GM19239 (cell line): ENCODE data around the gene PDGFD.

Experiments used
- DNase-seq: peaks from one replicate; pipeline ENCODE4 v3.0.0; 2011; ENCODE audit warnings: low spot score; ENCODE audit not compliant: insufficient read length
- FAIRE-seq: peaks from 2 replicates; lab custom pipeline; 2011; peaks lifted over from hg19 to GRCh38; lab: Jason Lieb, UNC

PDGFD gene

DNA sequence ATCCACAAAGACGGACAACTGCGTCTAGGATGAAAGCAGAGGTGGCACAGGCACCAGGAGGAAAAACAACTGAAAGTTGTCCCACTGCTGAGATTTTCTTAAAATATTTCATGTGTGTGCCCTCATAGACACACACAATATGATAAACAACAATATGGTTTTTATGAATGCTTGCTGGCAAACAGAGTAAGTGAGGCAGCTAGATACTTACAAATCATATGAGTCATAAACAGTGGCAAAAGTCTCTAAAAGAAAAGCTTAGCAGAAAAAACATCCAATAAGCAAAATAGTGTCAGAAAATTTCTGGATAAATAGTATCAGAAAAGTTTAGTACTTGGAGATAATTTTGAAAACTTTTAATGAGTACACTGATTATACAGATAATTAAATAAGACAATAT, 228.7 kb downstream of the PDGFD start:
- FAIRE-seq (no peak), DNase-seq (no peak)

GRCh38 chr11:103929170-103929903, 234.6 kb downstream of the PDGFD start:
- DNase-seq = no peak
- FAIRE-seq = peak; percentile 100

- FAIRE-seq = no peak
- DNase-seq = no peak
Observed at GRCh38 chr11:103928802-103929161, 235.2 kb downstream of the PDGFD start.

DNA sequence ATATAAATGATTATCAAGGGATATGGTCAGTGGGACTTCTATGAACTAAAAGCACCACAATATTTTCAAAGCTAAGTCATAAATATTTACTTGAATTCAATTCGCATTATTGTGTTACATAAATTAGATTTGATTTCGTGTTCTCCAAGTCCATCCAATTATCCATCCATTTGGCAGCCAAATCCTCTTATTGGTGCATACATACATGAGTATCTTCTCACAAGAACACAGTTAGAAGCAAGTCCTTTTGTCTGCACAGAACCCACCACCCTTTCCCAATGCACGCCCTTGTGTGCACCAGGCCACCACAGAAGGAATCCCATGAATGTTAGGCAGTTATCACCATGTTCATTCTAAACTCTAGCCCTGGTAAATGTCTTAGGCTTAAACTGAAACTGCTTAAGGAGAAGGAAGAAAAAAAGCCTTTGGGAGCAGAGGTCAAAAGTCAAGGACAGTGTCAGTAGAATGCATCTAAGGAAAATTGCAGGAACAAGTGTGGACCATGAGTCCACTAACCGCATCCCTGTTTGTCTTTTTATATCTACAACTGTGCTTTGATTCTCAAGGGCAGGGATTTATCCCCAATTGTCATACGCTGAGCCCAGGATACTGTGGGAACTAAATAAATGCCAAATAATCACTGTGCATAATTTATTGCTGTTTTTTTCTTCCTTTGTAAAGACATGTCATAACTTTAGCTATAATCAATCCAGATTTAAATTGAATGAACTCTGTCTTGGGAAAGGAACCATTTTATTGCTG, 235.7 kb downstream of the PDGFD start:
- DNase-seq = no peak
- peak; percentile 73 for FAIRE-seq

- DNase-seq (no peak), FAIRE-seq (peak; percentile 89)
Observed at GRCh38 chr11:103927535-103927934, 236.4 kb downstream of the PDGFD start.

GRCh38 chr11:103926990-103927389, 237.0 kb downstream of the PDGFD start:
- FAIRE-seq (no peak), DNase-seq (no peak)

GRCh38 chr11:103924166-103925013, 239.6 kb downstream of the PDGFD start:
- DNase-seq = no peak
- FAIRE-seq = peak; percentile 67

DNA sequence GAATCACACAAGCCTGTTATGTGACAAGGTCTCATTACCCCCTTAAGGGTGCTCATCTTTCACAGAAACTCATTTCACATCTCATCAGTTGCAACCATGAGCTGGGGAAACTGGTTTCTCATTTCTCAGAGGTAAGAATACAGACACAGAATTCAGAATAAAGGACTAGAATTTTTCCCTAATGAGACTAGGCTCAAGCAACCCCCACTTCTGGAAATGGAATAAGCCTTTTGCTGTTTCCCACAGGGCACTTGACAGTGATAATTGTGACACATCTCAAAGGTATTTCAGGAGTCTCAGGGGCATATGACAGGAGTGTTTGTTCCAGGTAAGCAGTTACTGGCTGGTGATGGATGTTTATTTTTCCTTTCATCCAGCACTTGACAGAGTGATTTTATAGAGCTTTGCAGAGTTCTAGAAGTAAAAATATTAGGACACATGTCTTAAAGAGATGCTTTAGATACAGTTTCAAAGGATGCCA, 240.5 kb downstream of the PDGFD start:
- DNase-seq = no peak
- FAIRE-seq = peak; percentile 83

GRCh38 chr11:103920933-103921332, 243.0 kb downstream of the PDGFD start:
- no peak for FAIRE-seq
- DNase-seq = no peak

DNA sequence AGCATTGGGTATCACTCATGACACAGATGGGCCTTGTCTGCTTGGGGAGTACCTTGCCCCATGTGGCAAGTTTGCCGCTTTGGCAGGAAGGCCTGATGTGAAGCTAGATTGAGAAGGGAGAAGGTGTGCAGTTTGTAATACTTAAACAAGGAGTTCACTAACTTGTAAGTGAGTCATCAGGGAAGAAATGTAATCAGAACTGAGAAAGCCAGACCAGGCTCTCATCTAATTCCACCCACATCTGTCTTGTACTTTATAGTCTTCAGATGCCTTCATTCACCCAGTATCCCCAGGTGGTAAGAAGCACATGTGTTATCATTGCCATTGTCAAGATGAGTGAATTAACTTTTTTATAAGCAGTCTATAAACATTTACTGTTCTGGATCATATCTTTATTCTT, 243.5 kb downstream of the PDGFD start:
- FAIRE-seq = peak; percentile 99

GRCh38 chr11:103910721-103911120, 253.2 kb downstream of the PDGFD start:
- no peak for FAIRE-seq
- no peak for DNase-seq

More for the DNA sequence above, 243.5 kb downstream of the PDGFD start:
- no peak for DNase-seq

DNA sequence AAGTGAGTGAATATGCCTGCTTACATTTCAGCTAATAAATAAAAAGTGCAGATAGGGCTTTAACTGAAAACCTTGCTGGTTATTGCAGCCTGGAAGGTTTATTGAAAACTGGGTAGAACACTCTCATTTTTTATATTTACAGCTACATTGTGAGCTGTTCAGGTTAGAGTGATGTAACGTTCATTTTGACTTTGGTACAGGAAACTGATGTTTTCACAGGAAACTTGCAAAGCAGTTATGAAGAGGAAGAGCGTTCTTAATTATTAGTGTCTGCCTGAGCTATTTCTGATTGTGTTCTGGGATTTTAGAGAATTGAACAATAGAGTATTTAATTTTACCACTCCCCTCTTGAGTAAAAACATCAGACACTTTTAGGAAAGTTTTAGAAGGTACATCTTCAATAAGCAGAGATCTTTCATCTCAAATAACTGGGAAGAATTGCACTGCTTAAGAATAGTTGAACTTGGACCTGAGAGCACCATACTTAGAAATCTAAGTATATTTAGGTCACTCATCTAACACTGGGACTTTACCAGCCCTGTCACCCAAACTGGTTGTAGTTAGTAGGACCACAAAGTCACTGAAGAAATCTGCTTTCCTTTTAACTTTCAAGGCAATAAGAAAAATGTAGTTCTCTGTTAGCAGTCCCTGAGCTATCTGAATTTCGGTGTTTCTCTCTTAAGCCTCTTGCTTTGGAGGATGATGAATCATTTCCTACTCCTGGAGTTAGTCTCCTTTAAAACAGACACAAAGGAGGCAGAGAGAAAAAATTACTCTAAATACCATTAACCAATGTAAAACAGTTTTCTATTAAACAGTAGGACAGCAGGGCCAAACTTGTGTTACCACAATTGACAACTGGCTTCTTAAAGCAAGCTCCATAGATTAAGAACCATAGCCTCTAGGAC, 256.1 kb downstream of the PDGFD start:
- no peak for DNase-seq
- FAIRE-seq = peak; percentile 90

DNA sequence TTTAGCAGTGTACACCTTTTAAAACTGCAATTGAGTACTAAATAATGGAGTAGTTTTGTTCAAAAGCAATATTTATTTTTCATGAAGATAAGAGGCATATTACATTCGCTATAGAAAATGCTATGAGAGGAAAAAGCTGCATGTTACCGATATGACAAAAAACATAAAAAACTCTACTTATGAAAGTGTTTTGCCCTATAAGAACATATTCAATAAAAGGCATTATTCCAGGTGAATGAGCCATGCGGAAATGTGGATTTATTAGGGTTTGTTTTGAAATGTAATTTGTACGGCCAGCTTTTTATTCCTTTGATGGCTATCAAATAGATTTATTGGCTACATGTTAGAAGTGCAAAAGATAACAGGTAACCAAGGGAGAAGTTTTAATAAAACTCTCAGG, 256.8 kb downstream of the PDGFD start:
- FAIRE-seq (no peak), DNase-seq (no peak)

- FAIRE-seq = peak; percentile 77
- DNase-seq = no peak
Observed at GRCh38 chr11:103906291-103906867, 257.6 kb downstream of the PDGFD start.

GRCh38 chr11:103904324-103904667, 259.7 kb downstream of the PDGFD start:
- DNase-seq = no peak
- no peak for FAIRE-seq

DNA sequence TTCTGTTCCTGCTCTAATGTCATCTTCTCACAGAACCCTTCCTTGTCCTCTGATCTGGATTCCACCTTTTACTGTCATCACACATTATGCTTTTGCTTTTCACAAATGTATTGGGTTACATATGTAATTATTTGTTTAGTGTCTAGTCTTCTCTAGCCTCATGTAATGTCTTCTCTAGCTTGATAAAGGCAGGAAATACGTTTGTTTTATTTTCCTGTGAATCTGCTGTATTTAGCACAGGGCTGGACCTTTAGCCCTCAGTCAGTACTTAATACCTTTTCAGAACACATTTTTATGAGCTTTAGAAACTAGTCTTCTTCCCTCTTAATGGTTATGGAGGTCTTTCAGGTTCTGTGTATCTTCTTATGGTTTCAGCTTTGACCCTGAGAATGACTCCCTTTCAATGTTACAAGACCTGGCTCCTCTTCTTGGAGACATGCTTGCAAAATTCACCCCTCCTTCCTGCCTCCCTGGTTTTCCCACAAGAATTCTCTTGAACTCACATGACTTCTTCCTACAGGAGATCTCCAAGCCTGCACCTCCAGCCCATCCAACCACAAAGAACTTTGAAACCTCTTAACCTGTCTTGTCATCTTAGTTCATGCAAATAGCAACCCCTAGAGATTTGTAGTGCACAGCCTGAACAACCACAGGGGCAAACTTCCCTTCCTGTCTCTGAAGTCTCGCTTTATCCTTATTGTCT, 260.2 kb downstream of the PDGFD start:
- DNase-seq (no peak), FAIRE-seq (peak; percentile 100)

- no peak for FAIRE-seq
- no peak for DNase-seq
Observed at GRCh38 chr11:103902994-103903393, 261.0 kb downstream of the PDGFD start.

DNA sequence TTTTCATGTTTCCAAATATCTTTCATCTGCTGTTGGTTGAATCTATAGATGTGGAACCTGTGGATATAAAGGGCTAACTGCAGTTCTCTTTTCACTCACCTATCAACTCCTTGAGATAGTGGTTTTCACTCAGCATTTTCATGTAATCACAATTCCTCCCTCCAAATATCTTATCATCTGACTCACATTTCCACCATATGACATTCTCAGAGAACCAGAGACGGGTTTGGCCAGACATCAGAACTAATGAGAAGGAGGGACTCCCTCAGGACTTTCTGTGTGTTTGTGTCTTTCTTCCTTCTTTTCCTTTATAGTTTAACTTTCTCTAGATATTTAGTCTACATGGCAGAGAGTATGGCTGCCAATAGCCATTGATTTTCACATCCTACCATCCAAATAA, 262.3 kb downstream of the PDGFD start:
- FAIRE-seq = peak; percentile 54
- no peak for DNase-seq
